Measurements from ENCODE around the gene OCIAD2.

DNA sequence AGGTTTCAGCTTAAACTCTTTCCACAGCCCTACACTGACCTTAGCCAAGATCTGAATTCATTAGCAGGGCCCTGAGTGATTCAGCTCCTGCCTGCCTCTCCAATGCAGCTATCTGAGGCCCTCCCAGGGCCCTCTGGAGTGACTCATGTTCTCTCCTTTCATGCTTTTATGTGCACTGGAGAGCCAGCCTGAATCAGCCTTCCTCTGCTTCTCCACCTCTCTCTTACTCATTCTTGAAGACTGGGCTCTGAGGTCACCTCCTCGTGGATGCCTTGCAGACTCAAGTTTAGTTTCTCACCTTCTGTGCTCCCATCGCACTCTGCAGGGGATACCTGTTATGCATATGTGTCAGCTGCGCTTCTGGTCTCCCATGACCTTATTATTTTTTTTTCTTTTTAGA is 3.1 kb upstream of the OCIAD2 start:
- TF ChIP-seq, protein P1, sequence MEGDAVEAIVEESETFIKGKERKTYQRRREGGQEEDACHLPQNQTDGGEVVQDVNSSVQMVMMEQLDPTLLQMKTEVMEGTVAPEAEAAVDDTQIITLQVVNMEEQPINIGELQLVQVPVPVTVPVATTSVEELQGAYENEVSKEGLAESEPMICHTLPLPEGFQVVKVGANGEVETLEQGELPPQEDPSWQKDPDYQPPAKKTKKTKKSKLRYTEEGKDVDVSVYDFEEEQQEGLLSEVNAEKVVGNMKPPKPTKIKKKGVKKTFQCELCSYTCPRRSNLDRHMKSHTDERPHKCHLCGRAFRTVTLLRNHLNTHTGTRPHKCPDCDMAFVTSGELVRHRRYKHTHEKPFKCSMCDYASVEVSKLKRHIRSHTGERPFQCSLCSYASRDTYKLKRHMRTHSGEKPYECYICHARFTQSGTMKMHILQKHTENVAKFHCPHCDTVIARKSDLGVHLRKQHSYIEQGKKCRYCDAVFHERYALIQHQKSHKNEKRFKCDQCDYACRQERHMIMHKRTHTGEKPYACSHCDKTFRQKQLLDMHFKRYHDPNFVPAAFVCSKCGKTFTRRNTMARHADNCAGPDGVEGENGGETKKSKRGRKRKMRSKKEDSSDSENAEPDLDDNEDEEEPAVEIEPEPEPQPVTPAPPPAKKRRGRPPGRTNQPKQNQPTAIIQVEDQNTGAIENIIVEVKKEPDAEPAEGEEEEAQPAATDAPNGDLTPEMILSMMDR (conservative IDR thresholded peaks at IDR 0.05; ENCODE audit: low read length), result no peak
- no peak for TF ChIP-seq EZH2phosphoT487 (IDR thresholded peaks at IDR 0.05; ENCODE audit: borderline replicate concordance, low read depth, low read length)
